Natural killer cell (primary cell): ENCODE data around the gene ELP5. TPM values are rescaled to one million over a fixed set of nuclear protein-coding genes. Genes with fewer than 3 reads are reported as not detected.

ENCODE experiments used
- ATAC-seq, 3 donors: fragments of 150-1000 bp in 2 of 3; fragments of 200-7000 bp in 1 of 3; cut with Tn5 transposase; 1 replicate in 1 of 3; 2 replicates in 2 of 3; pipeline ENCODE4 v1.10.0; 2021; ENCODE audit warnings: mild to moderate bottlenecking in 2 of 3, moderate library complexity in 2 of 3
- DNase-seq, 2 donors: peaks; one replicate each; pipeline versions ENCODE4 v3.0.0 to v3.0.0-alpha.2; 2013 to 2021; ENCODE audit warnings: mixed read lengths in 1 of 2
- H3K27ac ChIP-seq: one replicate; pipeline ENCODE4 v1.5.1; 2013; ENCODE audit warnings: mild to moderate bottlenecking, low read length
- H3K27me3 ChIP-seq: one replicate; pipeline ENCODE4 v1.6.1; 2013; ENCODE audit warnings: low read length; ENCODE audit not compliant: control insufficient read depth, insufficient read depth
- H3K36me3 ChIP-seq: one replicate; pipeline ENCODE4 v1.6.1; 2013; ENCODE audit warnings: low read length; ENCODE audit not compliant: control insufficient read depth, insufficient read depth
- H3K4me1 ChIP-seq: one replicate; pipeline ENCODE4 v1.6.1; 2013; ENCODE audit warnings: low read length; ENCODE audit not compliant: control insufficient read depth, insufficient read depth
- H3K4me3 ChIP-seq: one replicate; pipeline ENCODE4 v1.5.1; 2013; ENCODE audit warnings: low read length
- H3K9me3 ChIP-seq: one replicate; pipeline ENCODE4 v1.6.1; 2013; ENCODE audit warnings: low read length; ENCODE audit not compliant: control insufficient read depth, insufficient read depth
- H3K27ac Mint-ChIP-seq, 2 donors: one replicate each; pipeline ENCODE4 v1.8.0; 2022; ENCODE audit warnings: mild to moderate bottlenecking in 2 of 2, mixed read lengths in 2 of 2, moderate library complexity in 1 of 2
- H3K27me3 Mint-ChIP-seq, 2 donors: one replicate each; pipeline ENCODE4 v1.8.0; 2022; ENCODE audit warnings: low read depth in 2 of 2, mixed read lengths in 2 of 2
- H3K36me3 Mint-ChIP-seq: one replicate; pipeline ENCODE4 v1.8.0; 2022; ENCODE audit warnings: mixed read lengths
- H3K4me1 Mint-ChIP-seq, 2 donors: one replicate each; pipeline ENCODE4 v1.8.0; 2022; ENCODE audit warnings: mixed read lengths in 2 of 2
- H3K4me3 Mint-ChIP-seq: one replicate; pipeline ENCODE4 v1.8.0; 2022; ENCODE audit warnings: mild to moderate bottlenecking, moderate library complexity, mixed read lengths
- H3K9me3 Mint-ChIP-seq, 2 donors: one replicate each; pipeline ENCODE4 v1.8.0; 2022; ENCODE audit warnings: mixed read lengths in 2 of 2
- WGBS: methylation state at CpG from one replicate; pipeline ENCODE4 v1.1.7; 2013; ENCODE audit warnings: missing lambda C conversion rate; ENCODE audit not compliant: insufficient coverage; 5-methylcytosine and 5-hydroxymethylcytosine counted together
- intact Hi-C: fragments of 100-400 bp; cut with micrococcal nuclease; formaldehyde crosslinking; loops from one replicate; pipeline ENCODE4 v1.14.2; 2022
- total RNA-seq, 4 donors: library from RNA; stranded (reverse); fragments of 120-200 nt in 1 of 4; gene quantifications; one replicate each; pipeline versions ENCODE4 v1.2.3 to v1.2.4, GENCODE V29; 2013 to 2022
- TF ChIP-seq, protein P1 (sequence below): fragments of 200-600 bp; IDR thresholded peaks from one replicate; pipeline ENCODE4 v1.8.0; 2022; ENCODE audit warnings: antibody characterized with exemption

Gene ELP5
- total RNA-seq, 3 donors from 2014 or later (not counting 1 experiment from before 2014, with no cell fraction given) = 30.1 to 38.5 (median 30.3) TPM

DNA sequence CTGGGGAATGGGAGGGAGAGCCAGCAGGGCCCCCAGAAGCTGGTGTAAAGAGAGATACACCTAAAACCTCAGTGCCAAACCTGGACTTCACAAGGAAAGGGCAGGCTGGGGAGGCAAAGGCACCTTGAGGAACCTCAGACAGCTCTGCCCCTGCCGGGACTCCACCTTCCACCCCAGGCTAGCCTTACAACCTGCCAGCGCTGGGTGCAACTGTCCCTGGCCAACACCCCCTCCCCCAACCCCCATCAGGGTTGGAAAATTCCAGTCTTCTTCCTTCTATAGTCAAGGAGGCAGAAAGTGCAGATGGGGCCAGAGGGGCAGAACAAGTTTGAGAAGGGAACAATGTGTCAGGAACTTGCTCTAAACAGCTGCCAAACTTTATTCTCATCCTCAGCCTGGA lies 40.2 kb downstream of the ELP5 start:
- no peaks in the 10 kb centered on the region for H3K36me3 Mint-ChIP-seq
- intact Hi-C loops = loop anchor here (5.0 kb wide), 1 partner anchor 245 kb away; no protein-coding TSS in a partner anchor
- Histone ChIP-seq H3K36me3 (no peaks in the 10 kb centered on the region), H3K9me3 (no peaks in the 10 kb centered on the region), H3K4me3 (no peak overlapping the region), H3K4me1 (peaks cover 28% of the 10 kb centered on the region), H3K27me3 (peaks cover 18% of the 10 kb centered on the region), H3K27ac (no peak overlapping the region)
- peaks cover 19 to 24% of the 10 kb centered on the region in 2 donors for H3K4me1 Mint-ChIP-seq
- H3K27ac Mint-ChIP-seq = no peak overlapping the region
- no peak overlapping the region for H3K4me3 Mint-ChIP-seq
- TF ChIP-seq, protein P1, sequence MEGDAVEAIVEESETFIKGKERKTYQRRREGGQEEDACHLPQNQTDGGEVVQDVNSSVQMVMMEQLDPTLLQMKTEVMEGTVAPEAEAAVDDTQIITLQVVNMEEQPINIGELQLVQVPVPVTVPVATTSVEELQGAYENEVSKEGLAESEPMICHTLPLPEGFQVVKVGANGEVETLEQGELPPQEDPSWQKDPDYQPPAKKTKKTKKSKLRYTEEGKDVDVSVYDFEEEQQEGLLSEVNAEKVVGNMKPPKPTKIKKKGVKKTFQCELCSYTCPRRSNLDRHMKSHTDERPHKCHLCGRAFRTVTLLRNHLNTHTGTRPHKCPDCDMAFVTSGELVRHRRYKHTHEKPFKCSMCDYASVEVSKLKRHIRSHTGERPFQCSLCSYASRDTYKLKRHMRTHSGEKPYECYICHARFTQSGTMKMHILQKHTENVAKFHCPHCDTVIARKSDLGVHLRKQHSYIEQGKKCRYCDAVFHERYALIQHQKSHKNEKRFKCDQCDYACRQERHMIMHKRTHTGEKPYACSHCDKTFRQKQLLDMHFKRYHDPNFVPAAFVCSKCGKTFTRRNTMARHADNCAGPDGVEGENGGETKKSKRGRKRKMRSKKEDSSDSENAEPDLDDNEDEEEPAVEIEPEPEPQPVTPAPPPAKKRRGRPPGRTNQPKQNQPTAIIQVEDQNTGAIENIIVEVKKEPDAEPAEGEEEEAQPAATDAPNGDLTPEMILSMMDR = no peak
- H3K9me3 Mint-ChIP-seq = no peaks in the 10 kb centered on the region
- peaks cover 23 to 29% of the 10 kb centered on the region in 2 donors for H3K27me3 Mint-ChIP-seq
- 95% methylated on average over 2 of the region's 2 CpGs for WGBS
- ATAC-seq (no peak), DNase-seq (no peak)

DNA sequence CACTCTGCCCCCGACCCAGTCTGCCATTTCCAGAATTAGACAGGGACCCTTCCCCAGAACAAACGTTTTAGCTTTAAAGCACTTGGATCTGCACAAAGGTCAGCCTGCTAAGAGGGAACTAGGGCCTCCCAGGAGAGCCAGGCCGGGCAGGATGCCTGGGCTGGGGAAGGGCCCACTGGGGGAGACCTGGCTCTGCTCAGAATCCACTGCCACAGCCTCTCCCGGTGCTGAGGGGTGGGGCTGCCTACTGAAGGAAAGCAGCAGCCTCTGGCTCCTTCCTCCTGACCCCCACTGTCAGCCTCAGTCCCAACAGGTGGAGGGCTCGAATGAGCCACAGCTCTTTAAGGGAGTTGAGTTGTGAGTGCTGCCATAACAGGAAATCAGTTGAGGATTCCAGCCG lies 40.7 kb downstream of the ELP5 start:
- no peak overlapping the region for H3K4me3 Mint-ChIP-seq
- Histone ChIP-seq H3K27me3 (peaks cover 18% of the 10 kb centered on the region), H3K9me3 (no peaks in the 10 kb centered on the region), H3K27ac (no peak overlapping the region), H3K4me3 (no peak overlapping the region), H3K4me1 (peaks cover 28% of the 10 kb centered on the region), H3K36me3 (no peaks in the 10 kb centered on the region)
- H3K9me3 Mint-ChIP-seq = no peaks in the 10 kb centered on the region
- TF ChIP-seq, protein P1 = no peak
- peaks cover 19 to 24% of the 10 kb centered on the region in 2 donors for H3K4me1 Mint-ChIP-seq
- peaks cover 17 to 25% of the 10 kb centered on the region in 2 donors for H3K27me3 Mint-ChIP-seq
- no peak overlapping the region for H3K27ac Mint-ChIP-seq
- intact Hi-C loops = loop anchor here (5.0 kb wide), 1 partner anchor 245 kb away; no protein-coding TSS in a partner anchor
- 49% methylated on average over 6 of the region's 6 CpGs for WGBS
- DNase-seq (no peak), ATAC-seq (no peak)
- no peaks in the 10 kb centered on the region for H3K36me3 Mint-ChIP-seq

DNA sequence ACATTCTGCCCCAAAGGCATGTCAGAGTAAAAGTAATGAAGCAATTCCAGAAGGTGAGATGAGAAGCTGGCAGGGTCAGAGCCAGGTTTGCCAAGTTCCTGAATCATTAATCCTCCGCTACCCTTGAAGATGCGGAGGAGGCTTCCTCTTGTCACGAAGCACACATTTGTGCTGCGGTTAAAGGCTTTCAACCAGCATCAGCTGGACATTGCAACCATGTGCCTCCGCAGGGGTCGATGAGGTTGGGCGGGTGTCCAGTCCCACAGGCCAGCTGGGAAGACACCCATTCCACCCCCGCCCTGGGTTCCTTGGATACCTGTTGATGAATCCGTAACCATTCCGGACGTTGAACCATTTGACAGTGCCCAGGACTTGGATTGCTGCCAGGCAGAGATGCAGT lies 41.1 kb downstream of the ELP5 start:
- TF ChIP-seq, protein P1 = no peak

More for the DNA sequence above, 41.1 kb downstream of the ELP5 start:
- Mint-ChIP-seq H3K9me3 (no peaks in the 10 kb centered on the region), H3K27ac (no peak overlapping the region), H3K4me3 (peak overlapping the region; percentile 66), H3K36me3 (no peaks in the 10 kb centered on the region), H3K27me3 (peaks cover 13 to 21% of the 10 kb centered on the region in 2 donors), H3K4me1 (peaks cover 19 to 24% of the 10 kb centered on the region in 2 donors)
- DNase-seq (no peak), ATAC-seq (no peak)
- Histone ChIP-seq H3K27ac (no peak overlapping the region), H3K4me1 (peaks cover 28% of the 10 kb centered on the region), H3K9me3 (no peaks in the 10 kb centered on the region), H3K4me3 (no peak overlapping the region), H3K36me3 (no peaks in the 10 kb centered on the region), H3K27me3 (peaks cover 18% of the 10 kb centered on the region)
- intact Hi-C loops = loop anchor here (5.0 kb wide), 1 partner anchor 246 kb away; no protein-coding TSS in a partner anchor
- WGBS = 94% methylated on average over 11 of the region's 11 CpGs
